HuH-7.5 (cell line): Measurements from ENCODE around the gene SH3GL2.
"Not testable (repeated sequence)": the region's sequence is repeated elsewhere in the genome, so short reads cannot be mapped to it uniquely, and the experiment has no call there.

Experiments
- DNase-seq: peaks from one replicate; pipeline ENCODE4 v3.0.0; 2011; ENCODE audit warnings: low spot score

Gene SH3GL2

DNA sequence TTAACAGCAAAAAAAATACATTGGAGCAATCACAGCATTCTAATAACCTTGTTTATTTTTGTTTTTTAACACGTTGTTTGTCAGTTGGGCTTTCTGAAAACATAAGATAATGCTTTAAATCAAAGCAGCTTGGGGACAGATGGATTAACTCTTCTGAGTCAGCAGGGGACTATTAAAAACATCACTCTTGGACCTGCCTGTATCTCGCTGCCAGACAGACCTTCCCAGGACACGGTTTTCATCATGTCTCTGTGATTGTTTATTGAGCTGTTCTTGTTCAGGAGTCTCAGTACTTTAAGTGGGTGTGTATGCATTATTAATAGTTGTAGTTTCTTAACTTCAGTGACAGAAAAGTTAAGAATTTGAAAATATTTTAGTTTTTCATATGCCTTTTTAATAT, 173.2 kb downstream of the SH3GL2 start:
- DNase-seq: no peak

DNA sequence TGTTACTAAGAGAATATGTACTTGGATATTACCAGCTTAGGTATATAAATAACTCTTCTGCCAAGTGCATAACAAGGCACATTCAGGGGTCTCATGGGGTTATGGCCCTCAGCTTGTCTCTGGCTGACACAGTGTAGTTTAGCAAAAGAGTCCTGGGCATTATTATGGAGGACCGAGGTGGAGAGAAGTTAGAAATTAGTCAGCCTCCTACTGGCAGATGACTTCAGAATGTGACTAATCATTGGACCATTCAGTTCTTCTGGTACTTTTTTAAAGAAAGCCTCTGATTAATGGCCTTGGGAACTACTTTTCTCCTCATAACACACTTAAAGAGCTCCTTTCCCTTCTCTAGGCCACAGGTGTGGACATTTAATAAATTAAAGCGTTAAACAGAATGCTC, 178.9 kb downstream of the SH3GL2 start:
- DNase-seq: no peak

DNA sequence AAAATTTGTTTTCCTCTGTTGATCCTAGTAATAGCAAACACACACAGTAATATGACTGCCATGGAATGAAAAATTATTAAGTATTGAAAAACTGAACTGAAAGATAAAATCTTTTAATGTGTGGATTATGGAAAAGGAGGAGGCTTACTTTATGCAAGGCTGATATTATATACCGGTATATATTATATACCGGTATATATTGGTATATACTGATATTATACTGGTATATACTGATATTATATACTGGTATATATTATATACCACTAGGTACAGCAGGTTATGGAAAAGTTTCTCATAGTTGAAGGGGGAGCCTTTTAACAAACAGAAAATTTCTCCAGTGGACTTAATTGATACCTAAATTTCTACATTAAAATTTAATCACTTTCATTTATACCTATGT, 181.4 kb downstream of the SH3GL2 start:
- no peak for DNase-seq

- no peak for DNase-seq
Observed at GRCh38 chr9:17761984-17762676, 183.3 kb downstream of the SH3GL2 start.

GRCh38 chr9:17764306-17764705, 185.4 kb downstream of the SH3GL2 start:
- no peak for DNase-seq

- not testable (repeated sequence) for DNase-seq
Observed at GRCh38 chr9:17765131-17765530, 186.3 kb downstream of the SH3GL2 start.

GRCh38 chr9:17772223-17772622, 193.4 kb downstream of the SH3GL2 start:
- DNase-seq: no peak

DNA sequence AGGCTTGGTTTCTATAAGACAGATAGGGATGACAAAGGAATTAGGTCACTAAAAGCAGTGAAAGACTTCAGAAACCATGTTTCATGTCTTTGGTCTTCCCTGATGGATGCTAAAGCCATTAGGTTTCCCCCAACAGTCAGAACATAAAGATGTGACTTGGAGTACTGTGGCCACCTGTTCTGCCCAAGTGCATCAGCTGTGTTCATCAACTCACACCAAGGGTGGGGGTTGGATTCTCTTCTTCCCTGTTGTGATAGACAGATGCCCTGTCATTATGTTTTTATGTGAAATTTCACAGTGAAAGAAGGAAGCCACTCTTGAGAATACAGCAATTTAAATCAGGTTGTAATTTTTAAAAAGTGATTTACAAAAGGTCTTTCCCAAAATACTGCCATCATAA, 196.8 kb downstream of the SH3GL2 start:
- DNase-seq: no peak

DNA sequence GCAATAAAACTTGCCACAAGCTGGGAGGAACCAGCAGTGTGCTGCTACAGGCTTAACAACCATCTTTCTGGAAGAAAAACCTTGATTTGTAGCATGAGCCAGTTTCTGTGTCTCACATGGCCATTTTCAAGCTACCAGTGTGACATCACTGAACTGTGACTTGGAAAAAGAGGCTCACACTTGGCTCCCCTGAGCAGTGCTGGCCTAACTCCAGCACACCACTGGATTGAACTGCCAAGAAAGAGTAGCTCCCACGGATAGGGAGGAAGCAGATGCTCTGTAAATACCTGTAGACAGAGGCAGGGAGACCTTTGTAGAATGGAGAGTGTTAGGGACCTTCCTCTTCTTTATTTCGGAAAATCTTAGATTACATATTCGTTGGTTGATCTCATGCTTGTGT, 197.9 kb downstream of the SH3GL2 start:
- DNase-seq: no peak

DNA sequence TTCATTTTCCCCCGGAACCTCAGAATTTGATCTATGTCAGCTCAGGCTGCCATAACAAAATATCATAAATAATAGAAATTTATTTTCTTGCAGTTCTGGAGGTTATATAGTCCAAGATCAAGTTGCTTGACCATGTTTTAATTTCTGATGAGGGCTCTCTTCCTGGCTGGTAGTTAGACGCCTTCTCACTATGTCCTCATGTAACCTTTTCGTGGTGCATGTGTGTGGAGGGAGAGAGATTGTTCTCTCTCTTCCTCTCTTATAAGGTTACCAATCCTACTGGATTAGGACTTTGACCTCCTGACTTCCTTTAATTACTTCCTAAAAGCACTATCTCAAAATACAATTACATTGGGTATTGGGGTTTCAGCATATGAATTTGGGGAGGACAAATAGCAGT, 198.6 kb downstream of the SH3GL2 start:
- DNase-seq: no peak

DNA sequence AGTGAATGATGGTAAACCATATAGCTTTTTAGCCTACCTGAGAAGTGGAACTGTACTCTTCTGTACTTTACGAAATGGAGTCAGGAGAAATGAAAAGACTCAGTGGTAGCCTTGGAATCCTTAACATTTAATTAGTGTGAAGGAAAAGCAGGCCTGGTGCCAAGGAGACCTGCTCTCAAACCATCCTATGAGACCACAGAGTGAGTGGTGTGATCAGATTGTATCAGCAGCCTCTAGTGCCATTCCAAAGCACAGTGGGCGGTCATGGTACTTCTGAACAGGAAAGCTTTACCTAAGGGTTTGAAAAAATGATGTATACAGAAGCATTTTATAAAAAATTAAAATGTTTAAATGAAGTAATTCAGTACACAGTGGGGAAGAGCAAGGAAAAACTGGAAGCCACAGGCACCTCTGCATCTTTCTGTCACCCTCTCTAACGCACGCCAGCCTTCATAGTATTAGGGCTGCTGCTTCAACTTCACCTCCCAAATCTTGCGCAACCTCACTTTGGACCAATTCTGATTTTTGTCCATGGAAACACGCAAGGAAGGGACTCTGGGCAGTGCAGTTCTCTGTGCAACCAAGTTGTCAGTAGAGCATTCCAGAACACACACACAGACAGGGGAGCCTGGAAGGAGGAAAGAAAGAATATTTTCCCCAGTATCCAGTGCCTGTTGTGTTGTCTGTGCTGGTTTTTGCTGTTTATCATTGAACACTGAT, 203.7 kb downstream of the SH3GL2 start:
- no peak for DNase-seq

- DNase-seq: no peak
Observed at GRCh38 chr9:17783227-17783626, 204.4 kb downstream of the SH3GL2 start.

DNA sequence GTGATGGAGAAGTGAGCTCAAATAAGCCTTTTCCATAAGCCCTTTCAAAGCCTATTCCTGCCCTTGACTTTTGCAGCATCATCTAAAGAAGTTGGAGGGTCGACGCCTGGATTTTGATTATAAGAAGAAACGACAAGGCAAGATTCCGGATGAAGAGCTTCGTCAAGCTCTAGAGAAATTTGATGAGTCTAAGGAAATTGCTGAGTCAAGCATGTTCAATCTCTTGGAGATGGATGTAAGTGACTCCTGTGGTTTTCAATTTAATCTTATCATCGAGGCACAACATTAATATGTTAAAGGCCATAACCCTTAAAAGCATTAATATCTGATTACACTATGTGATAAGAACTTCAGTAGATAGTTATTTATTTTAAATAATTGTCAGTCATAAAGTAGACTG, 210.4 kb downstream of the SH3GL2 start:
- no peak for DNase-seq

GRCh38 chr9:17793713-17794622, 215.1 kb downstream of the SH3GL2 start:
- DNase-seq: no peak

DNA sequence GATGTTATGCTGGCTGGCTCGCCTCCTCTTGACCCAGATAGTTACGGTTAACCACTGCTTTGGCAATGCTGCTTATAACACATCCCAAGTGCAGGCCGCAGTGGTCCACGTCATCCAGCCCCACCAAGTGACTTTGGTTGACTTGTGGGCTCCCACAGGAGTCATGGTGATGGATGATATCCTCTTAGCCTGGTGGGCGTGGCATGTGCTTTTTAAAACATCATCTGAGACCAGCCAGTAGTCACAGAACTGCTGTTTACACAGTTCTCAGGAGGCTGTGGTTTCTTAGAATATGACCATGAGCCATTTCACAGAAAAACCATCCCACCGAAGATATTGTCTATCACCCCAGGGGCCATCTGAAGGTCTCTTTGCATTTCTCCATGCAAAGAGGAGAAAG, 216.9 kb downstream of the SH3GL2 start:
- DNase-seq: no peak

DNA sequence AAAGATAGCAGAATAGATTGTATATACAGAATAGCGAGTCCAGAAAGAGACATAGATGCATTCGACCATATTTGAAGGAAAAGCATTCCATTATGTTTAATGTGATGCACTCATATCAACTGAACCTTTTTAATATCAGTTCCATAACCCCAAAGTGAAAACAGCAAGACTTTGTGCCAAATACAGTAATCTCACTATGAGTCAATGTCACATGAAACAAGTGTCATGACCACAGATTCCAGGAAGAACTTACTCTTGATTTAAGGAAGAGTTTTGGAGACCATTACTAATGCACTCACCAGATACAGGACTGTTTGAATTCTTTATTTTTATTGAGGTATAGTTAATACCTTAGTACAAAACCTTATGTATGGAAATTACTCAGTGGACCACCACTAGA, 220.5 kb downstream of the SH3GL2 start:
- DNase-seq: no peak

- no peak for DNase-seq
Observed at GRCh38 chr9:17800418-17800817, 221.6 kb downstream of the SH3GL2 start.

GRCh38 chr9:17802249-17802857, 223.5 kb downstream of the SH3GL2 start:
- no peak for DNase-seq

- no peak for DNase-seq
Observed at GRCh38 chr9:17807613-17808282, 228.9 kb downstream of the SH3GL2 start.

DNA sequence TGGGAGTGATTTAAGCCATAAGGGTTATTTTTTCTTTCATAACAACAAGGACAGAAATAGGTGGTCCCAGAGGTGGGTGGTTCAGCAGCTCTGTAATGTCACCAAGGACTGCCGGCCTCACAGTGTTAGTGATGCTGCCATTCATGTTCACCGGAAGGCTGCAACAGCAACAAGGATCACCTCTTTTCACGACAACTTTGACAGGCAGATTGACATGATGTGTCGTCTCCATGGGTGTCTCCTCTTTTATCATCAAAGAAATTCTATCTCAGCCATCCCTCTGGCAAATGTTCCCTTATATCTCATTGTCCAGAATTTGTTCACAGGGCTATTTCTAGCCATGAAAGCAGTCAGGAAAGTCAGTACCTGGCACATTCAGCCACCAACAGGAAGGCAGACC, 231.5 kb downstream of the SH3GL2 start:
- no peak for DNase-seq

GRCh38 chr9:17810728-17811571, 232.1 kb downstream of the SH3GL2 start:
- no peak for DNase-seq
